ENCODE results near the gene GPBP1L1.

GPBP1L1 gene

DNA sequence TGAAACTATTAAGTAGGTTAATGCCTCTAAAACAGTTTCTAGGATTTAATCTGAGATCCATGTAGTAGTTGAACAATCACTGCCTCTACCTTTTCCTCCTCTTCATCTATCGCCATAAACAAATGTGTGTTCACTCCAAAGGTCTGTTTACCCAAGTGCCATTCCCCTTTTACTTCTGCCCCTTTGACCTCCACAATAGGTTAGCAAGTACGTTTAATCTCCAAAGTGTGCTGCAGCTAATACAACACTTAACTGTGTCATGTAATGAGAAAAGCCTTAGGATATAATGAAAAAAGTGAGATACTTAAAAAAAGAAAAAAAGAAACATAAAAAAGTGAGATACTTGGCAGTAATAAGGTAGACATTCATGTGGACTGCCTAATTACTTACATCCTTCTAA, 28.2 kb downstream of the GPBP1L1 start:
- H3K9ac ChIP-seq (ENCODE audit: low read depth, low read length) = no peak overlapping the region
- H3K36me3 ChIP-seq (ENCODE audit: insufficient read depth, low read depth, low read length) = peaks cover 83% of the 10 kb centered on the region
- no peaks in the 10 kb centered on the region for H3K9me3 ChIP-seq (ENCODE audit: insufficient read depth, low read depth, low read length)
- no peak overlapping the region for H3K27ac ChIP-seq (ENCODE audit: low read length)
- H3K4me3 ChIP-seq (ENCODE audit: low read length) = no peak overlapping the region
- no peaks in the 10 kb centered on the region for H3K27me3 ChIP-seq (ENCODE audit: insufficient read depth, low read length)
- H3K4me1 ChIP-seq (ENCODE audit: insufficient read depth, low read length) = no peaks in the 10 kb centered on the region

GRCh38 chr1:45656573-45657226, 29.6 kb downstream of the GPBP1L1 start:
- Histone ChIP-seq H3K36me3 (ENCODE audit: insufficient read depth, low read depth, low read length) (peaks cover 94% of the 10 kb centered on the region), H3K9ac (ENCODE audit: low read depth, low read length) (no peak overlapping the region), H3K9me3 (ENCODE audit: insufficient read depth, low read depth, low read length) (no peaks in the 10 kb centered on the region), H3K27me3 (ENCODE audit: insufficient read depth, low read length) (no peaks in the 10 kb centered on the region), H3K4me1 (ENCODE audit: insufficient read depth, low read length) (no peaks in the 10 kb centered on the region), H3K27ac (ENCODE audit: low read length) (no peak overlapping the region), H3K4me3 (ENCODE audit: low read length) (no peak overlapping the region)

GRCh38 chr1:45654540-45655280, 31.6 kb downstream of the GPBP1L1 start:
- no peaks in the 10 kb centered on the region for H3K9me3 ChIP-seq (ENCODE audit: insufficient read depth, low read depth, low read length)
- H3K9ac ChIP-seq (ENCODE audit: low read depth, low read length) = no peak overlapping the region
- no peaks in the 10 kb centered on the region for H3K4me1 ChIP-seq (ENCODE audit: insufficient read depth, low read length)
- no peak overlapping the region for H3K27ac ChIP-seq (ENCODE audit: low read length)
- H3K27me3 ChIP-seq (ENCODE audit: insufficient read depth, low read length) = no peaks in the 10 kb centered on the region
- peaks cover 98% of the 10 kb centered on the region for H3K36me3 ChIP-seq (ENCODE audit: insufficient read depth, low read depth, low read length)
- H3K4me3 ChIP-seq (ENCODE audit: low read length) = no peak overlapping the region

DNA sequence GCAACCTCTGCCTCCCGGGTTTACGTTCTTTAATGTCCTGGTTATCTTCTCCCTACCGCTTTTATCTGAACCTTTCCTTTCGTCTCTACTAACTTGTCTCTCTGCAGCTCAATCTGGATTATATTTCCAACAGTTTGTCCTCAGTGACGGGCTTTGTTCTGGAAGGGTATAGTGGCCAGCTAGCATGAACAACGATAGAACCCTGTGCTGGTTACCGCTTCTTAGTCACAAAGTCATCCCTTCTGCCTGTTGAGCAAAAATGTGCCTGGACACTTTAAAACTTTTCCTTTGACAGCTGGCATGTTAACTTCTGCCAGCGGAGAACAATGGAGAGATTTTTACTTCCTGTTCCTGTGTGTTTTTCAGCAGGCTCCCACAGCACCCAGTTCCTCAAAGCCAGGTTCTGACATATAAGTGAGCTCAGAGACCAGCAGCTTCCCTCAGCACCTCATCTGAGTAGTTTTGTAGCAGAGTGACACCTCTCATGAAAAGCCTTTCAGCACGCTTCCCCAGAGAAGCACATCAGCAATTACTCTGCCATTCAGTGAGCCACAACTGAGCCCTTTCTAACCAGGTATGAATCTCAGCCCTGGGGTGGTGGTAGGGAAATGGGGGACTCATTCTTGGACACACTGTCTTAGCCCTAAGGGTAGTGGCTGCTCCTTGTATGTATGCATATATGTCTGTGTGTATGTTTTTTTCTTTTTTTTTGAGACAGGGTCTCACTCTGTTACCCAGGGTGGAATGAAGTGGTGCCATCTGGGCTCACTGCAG, 38.9 kb downstream of the GPBP1L1 start:
- peaks cover 84% of the 10 kb centered on the region for H3K36me3 ChIP-seq (ENCODE audit: insufficient read depth, low read depth, low read length)
- H3K9me3 ChIP-seq (ENCODE audit: insufficient read depth, low read depth, low read length) = no peaks in the 10 kb centered on the region
- no peak overlapping the region for H3K9ac ChIP-seq (ENCODE audit: low read depth, low read length)
- no peak overlapping the region for H3K4me3 ChIP-seq (ENCODE audit: low read length)
- no peaks in the 10 kb centered on the region for H3K4me1 ChIP-seq (ENCODE audit: insufficient read depth, low read length)
- no peak overlapping the region for H3K27ac ChIP-seq (ENCODE audit: low read length)
- no peaks in the 10 kb centered on the region for H3K27me3 ChIP-seq (ENCODE audit: insufficient read depth, low read length)

DNA sequence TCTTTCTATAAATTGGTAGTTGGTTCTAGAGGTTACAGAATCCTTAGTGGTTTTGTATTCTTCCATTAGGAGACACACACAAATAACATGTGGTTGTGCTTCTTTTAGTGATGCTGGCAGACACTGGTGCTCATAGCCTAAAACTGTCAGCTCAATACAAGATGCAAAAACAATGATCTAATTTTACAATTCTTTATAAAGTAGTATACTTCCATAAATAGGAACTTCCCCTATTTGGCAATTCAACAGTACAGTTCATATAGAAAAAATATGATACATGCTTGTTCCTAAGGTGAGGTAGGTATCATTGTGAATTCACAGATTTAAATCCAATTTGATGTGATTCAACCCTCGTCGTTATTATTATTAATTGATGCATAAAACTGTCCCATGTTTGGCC, 41.7 kb downstream of the GPBP1L1 start:
- Histone ChIP-seq H3K27me3 (ENCODE audit: insufficient read depth, low read length) (no peaks in the 10 kb centered on the region), H3K9me3 (ENCODE audit: insufficient read depth, low read depth, low read length) (no peaks in the 10 kb centered on the region), H3K9ac (ENCODE audit: low read depth, low read length) (no peak overlapping the region), H3K36me3 (ENCODE audit: insufficient read depth, low read depth, low read length) (peaks cover 84% of the 10 kb centered on the region), H3K27ac (ENCODE audit: low read length) (no peak overlapping the region), H3K4me3 (ENCODE audit: low read length) (no peak overlapping the region), H3K4me1 (ENCODE audit: insufficient read depth, low read length) (no peaks in the 10 kb centered on the region)

- Histone ChIP-seq H3K36me3 (ENCODE audit: insufficient read depth, low read depth, low read length) (peaks cover 82% of the 10 kb centered on the region), H3K27ac (ENCODE audit: low read length) (no peak overlapping the region), H3K9me3 (ENCODE audit: insufficient read depth, low read depth, low read length) (no peaks in the 10 kb centered on the region), H3K4me3 (ENCODE audit: low read length) (no peak overlapping the region), H3K4me1 (ENCODE audit: insufficient read depth, low read length) (no peaks in the 10 kb centered on the region), H3K27me3 (ENCODE audit: insufficient read depth, low read length) (no peaks in the 10 kb centered on the region), H3K9ac (ENCODE audit: low read depth, low read length) (no peak overlapping the region)
These were observed 42.4 kb downstream of the GPBP1L1 start for GRCh38 chr1:45643978-45644377.

DNA sequence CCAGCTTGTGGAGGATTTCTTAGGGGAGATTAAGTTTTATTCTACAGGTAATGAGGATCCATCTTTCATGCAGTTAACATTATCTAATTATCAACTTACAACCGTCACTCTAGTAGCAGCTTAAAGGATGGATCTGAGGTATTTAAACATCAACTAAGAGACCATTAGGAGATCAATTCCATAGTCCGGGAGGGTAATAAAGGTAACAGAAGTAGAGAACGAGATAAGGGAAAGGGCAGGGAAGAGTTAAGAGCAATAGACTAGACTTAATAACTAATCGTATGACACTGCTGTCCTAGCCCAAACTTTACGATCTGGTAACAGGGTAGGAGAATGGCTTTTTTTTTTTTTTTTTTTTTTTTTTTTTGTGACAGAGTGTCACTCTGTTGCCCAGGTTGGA, 43.0 kb downstream of the GPBP1L1 start:
- Histone ChIP-seq H3K4me3 (ENCODE audit: low read length) (no peak overlapping the region), H3K27ac (ENCODE audit: low read length) (no peak overlapping the region), H3K9ac (ENCODE audit: low read depth, low read length) (no peak overlapping the region), H3K9me3 (ENCODE audit: insufficient read depth, low read depth, low read length) (no peaks in the 10 kb centered on the region), H3K27me3 (ENCODE audit: insufficient read depth, low read length) (no peaks in the 10 kb centered on the region), H3K4me1 (ENCODE audit: insufficient read depth, low read length) (no peaks in the 10 kb centered on the region), H3K36me3 (ENCODE audit: insufficient read depth, low read depth, low read length) (peaks cover 84% of the 10 kb centered on the region)

DNA sequence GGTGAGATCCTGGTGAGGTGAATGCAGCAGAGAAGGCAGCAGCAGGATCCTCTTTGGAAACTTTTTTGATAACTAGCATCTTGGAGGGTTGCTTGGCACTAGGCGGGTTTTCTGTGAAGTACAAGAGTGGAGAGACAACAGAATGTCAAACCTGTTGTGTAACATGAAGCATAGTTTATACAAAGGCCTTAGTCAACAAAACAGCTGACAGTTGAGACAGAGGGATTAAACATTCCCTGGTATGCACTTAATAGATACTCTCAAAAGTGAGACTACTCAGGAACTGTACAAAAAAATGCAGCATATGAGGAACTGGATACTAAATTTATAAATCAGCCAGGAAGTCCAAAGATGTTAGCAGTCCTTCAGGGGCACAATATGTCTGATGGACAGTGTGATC, 46.0 kb downstream of the GPBP1L1 start:
- Histone ChIP-seq H3K36me3 (ENCODE audit: insufficient read depth, low read depth, low read length) (peaks cover 92% of the 10 kb centered on the region), H3K9me3 (ENCODE audit: insufficient read depth, low read depth, low read length) (no peaks in the 10 kb centered on the region), H3K27ac (ENCODE audit: low read length) (no peak overlapping the region), H3K9ac (ENCODE audit: low read depth, low read length) (no peak overlapping the region), H3K27me3 (ENCODE audit: insufficient read depth, low read length) (no peaks in the 10 kb centered on the region), H3K4me3 (ENCODE audit: low read length) (no peak overlapping the region), H3K4me1 (ENCODE audit: insufficient read depth, low read length) (no peaks in the 10 kb centered on the region)

GRCh38 chr1:45635211-45635610, 51.1 kb downstream of the GPBP1L1 start:
- Histone ChIP-seq H3K36me3 (ENCODE audit: insufficient read depth, low read depth, low read length) (peaks cover 97% of the 10 kb centered on the region), H3K4me1 (ENCODE audit: insufficient read depth, low read length) (no peaks in the 10 kb centered on the region), H3K9me3 (ENCODE audit: insufficient read depth, low read depth, low read length) (no peaks in the 10 kb centered on the region), H3K27ac (ENCODE audit: low read length) (no peak overlapping the region), H3K4me3 (ENCODE audit: low read length) (no peak overlapping the region), H3K27me3 (ENCODE audit: insufficient read depth, low read length) (no peaks in the 10 kb centered on the region), H3K9ac (ENCODE audit: low read depth, low read length) (no peak overlapping the region)

- no peak overlapping the region for H3K27ac ChIP-seq (ENCODE audit: low read length)
- H3K36me3 ChIP-seq (ENCODE audit: insufficient read depth, low read depth, low read length) = peaks cover 93% of the 10 kb centered on the region
- H3K9me3 ChIP-seq (ENCODE audit: insufficient read depth, low read depth, low read length) = no peaks in the 10 kb centered on the region
- no peaks in the 10 kb centered on the region for H3K27me3 ChIP-seq (ENCODE audit: insufficient read depth, low read length)
- no peak overlapping the region for H3K4me3 ChIP-seq (ENCODE audit: low read length)
- H3K4me1 ChIP-seq (ENCODE audit: insufficient read depth, low read length) = no peaks in the 10 kb centered on the region
- H3K9ac ChIP-seq (ENCODE audit: low read depth, low read length) = no peak overlapping the region
These were observed 55.9 kb downstream of the GPBP1L1 start for GRCh38 chr1:45630429-45630828.

DNA sequence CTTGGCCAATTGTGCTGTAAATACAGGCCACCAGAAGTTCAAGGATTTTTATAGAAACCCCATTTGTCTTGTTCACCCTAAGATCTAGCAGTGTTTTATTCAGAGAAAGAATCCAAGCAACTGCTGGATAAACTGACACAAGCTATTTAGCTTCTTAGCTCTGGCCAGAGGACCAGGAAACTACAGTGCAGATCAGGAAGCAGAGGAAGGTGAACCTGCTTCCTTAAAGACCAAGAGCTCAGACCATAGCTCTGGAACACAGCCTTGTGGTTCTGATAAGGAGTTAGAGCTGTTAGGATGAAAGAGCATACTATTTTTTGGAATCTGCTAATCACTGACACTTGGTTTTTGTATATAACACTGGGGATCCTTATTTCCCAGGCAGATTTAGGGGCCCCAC, 57.3 kb downstream of the GPBP1L1 start:
- no peak overlapping the region for H3K4me3 ChIP-seq (ENCODE audit: low read length)
- peaks cover 85% of the 10 kb centered on the region for H3K36me3 ChIP-seq (ENCODE audit: insufficient read depth, low read depth, low read length)
- H3K4me1 ChIP-seq (ENCODE audit: insufficient read depth, low read length) = no peaks in the 10 kb centered on the region
- H3K27ac ChIP-seq (ENCODE audit: low read length) = no peak overlapping the region
- no peaks in the 10 kb centered on the region for H3K27me3 ChIP-seq (ENCODE audit: insufficient read depth, low read length)
- H3K9ac ChIP-seq (ENCODE audit: low read depth, low read length) = no peak overlapping the region
- no peaks in the 10 kb centered on the region for H3K9me3 ChIP-seq (ENCODE audit: insufficient read depth, low read depth, low read length)

- H3K4me3 ChIP-seq (ENCODE audit: low read length) = no peak within 1 kb of the TSS
- H3K36me3 ChIP-seq (ENCODE audit: insufficient read depth, low read depth, low read length) = peaks cover 49% of the 10 kb centered on the region
- H3K27me3 ChIP-seq (ENCODE audit: insufficient read depth, low read length) = no peaks in the 10 kb centered on the region
- no peaks in the 10 kb centered on the region for H3K4me1 ChIP-seq (ENCODE audit: insufficient read depth, low read length)
- H3K27ac ChIP-seq (ENCODE audit: low read length) = no peak within 1 kb of the TSS
- H3K9me3 ChIP-seq (ENCODE audit: insufficient read depth, low read depth, low read length) = no peaks in the 10 kb centered on the region
- H3K9ac ChIP-seq (ENCODE audit: low read depth, low read length) = no peak within 1 kb of the TSS
These were observed 62.4 kb downstream of the GPBP1L1 start, which contains the start of gene CCDC17 for GRCh38 chr1:45623972-45624371. Gene CCDC17, minus strand, starts transcription at chr1:45624054. Its CDS starts 145 bp downstream, at chr1:45623909.
